Lower lobe of right lung (tissue), 2 donors: ENCODE results near the gene VSTM4. TPM values are rescaled to one million over a fixed set of nuclear protein-coding genes. Genes with fewer than 3 reads are reported as not detected.
A peak's percentile ranks its signal among the peaks of the same experiment; 100 is the strongest.

Experiments
- ATAC-seq, 2 donors: fragments of 200-7000 bp; cut with Tn5 transposase; one replicate each; pipeline ENCODE4 v1.9.1; 2020 to 2022; ENCODE audit warnings: mild to moderate bottlenecking in 2 of 2, moderate library complexity in 2 of 2
- DNase-seq: peaks from one replicate; pipeline ENCODE4 v3.0.0-alpha.2; 2020
- H3K27ac ChIP-seq: fragments of 200-600 bp; one replicate; pipeline ENCODE4 v1.8.0; 2022
- H3K27me3 ChIP-seq: fragments of 200-600 bp; one replicate; pipeline ENCODE4 v1.8.0; 2022; ENCODE audit warnings: low read depth
- H3K36me3 ChIP-seq: fragments of 200-600 bp; one replicate; pipeline ENCODE4 v1.8.0; 2022; ENCODE audit warnings: mild to moderate bottlenecking
- H3K4me1 ChIP-seq: fragments of 200-600 bp; one replicate; pipeline ENCODE4 v1.8.0; 2022
- H3K4me3 ChIP-seq: fragments of 200-600 bp; one replicate; pipeline ENCODE4 v1.8.0; 2022; ENCODE audit warnings: mild to moderate bottlenecking
- H3K9me3 ChIP-seq: fragments of 200-600 bp; one replicate; pipeline ENCODE4 v1.8.0; 2022
- CTCF ChIP-seq: fragments of 200-600 bp; IDR thresholded peaks from one replicate; pipeline ENCODE4 v1.8.0; 2022; ENCODE audit warnings: antibody characterized with exemption, mild to moderate bottlenecking
- intact Hi-C: fragments of 100-400 bp; cut with DNase I; formaldehyde crosslinking; loops from one replicate; pipeline ENCODE4 v1.11.0; 2022
- total RNA-seq: library from RNA; stranded (reverse); fragmentation: NEBNext Ultra II Directional; extraction: Animal tissue kit (Norgen Biotek cat#: 25700); gene quantifications from one replicate; pipeline ENCODE4 v1.2.1, GENCODE V29; 2021
- donor health status: DM: no; HTN: yes; CAD: no; lungs with severe emphysema.

Gene VSTM4
- total RNA-seq, 1 donor from 2014 or later, result 18.7 TPM

GRCh38 chr10:49141541-49142332 lies 26.4 kb upstream of the VSTM4 start:
- Histone ChIP-seq H3K4me3 (no peak overlapping the region), H3K27ac (no peak overlapping the region), H3K9me3 (no peaks in the 10 kb centered on the region), H3K27me3 (no peaks in the 10 kb centered on the region), H3K4me1 (peaks cover 11% of the 10 kb centered on the region), H3K36me3 (no peaks in the 10 kb centered on the region)
- no peak for TF ChIP-seq CTCF
- ATAC-seq (no peak), DNase-seq (no peak)
- intact Hi-C loops, result no loop called here

GRCh38 chr10:49140304-49141177 lies 25.2 kb upstream of the VSTM4 start:
- intact Hi-C loops, result no loop called here

GRCh38 chr10:49139846-49140195 lies 24.5 kb upstream of the VSTM4 start:
- Histone ChIP-seq H3K4me1 (peaks cover 18% of the 10 kb centered on the region), H3K36me3 (no peaks in the 10 kb centered on the region), H3K27ac (peak overlapping the region; percentile 65), H3K9me3 (no peaks in the 10 kb centered on the region), H3K27me3 (no peaks in the 10 kb centered on the region), H3K4me3 (no peak overlapping the region)
- ATAC-seq (no peak), DNase-seq (no peak)
- TF ChIP-seq CTCF, result no peak
- intact Hi-C loops, result no loop called here

More at GRCh38 chr10:49140304-49141177, 25.2 kb upstream of the VSTM4 start:
- ATAC-seq (no peak), DNase-seq (no peak)
- Histone ChIP-seq H3K9me3 (no peaks in the 10 kb centered on the region), H3K36me3 (no peaks in the 10 kb centered on the region), H3K4me1 (peaks cover 14% of the 10 kb centered on the region), H3K27me3 (no peaks in the 10 kb centered on the region), H3K27ac (peak overlapping the region; percentile 65), H3K4me3 (no peak overlapping the region)
- no peak for TF ChIP-seq CTCF

- Histone ChIP-seq H3K4me1 (peaks cover 18% of the 10 kb centered on the region), H3K4me3 (no peak overlapping the region), H3K9me3 (no peaks in the 10 kb centered on the region), H3K27me3 (no peaks in the 10 kb centered on the region), H3K36me3 (no peaks in the 10 kb centered on the region), H3K27ac (peak overlapping the region; percentile 65)
- peak; percentile 39 to 41 for ATAC-seq
- intact Hi-C loops, result no loop called here
- DNase-seq, result no peak
- TF ChIP-seq CTCF, result no peak
Measured at GRCh38 chr10:49139028-49139845, 23.9 kb upstream of the VSTM4 start.

GRCh38 chr10:49138361-49138891 lies 23.1 kb upstream of the VSTM4 start:
- ATAC-seq, result peak in 1 of 2 donors; percentile 43
- no peaks in the 10 kb centered on the region for H3K27me3 ChIP-seq
- intact Hi-C loops, result no loop called here
- TF ChIP-seq CTCF, result no peak
- H3K4me1 ChIP-seq, result peaks cover 18% of the 10 kb centered on the region
- H3K9me3 ChIP-seq, result no peaks in the 10 kb centered on the region
- DNase-seq, result no peak
- no peak overlapping the region for H3K4me3 ChIP-seq
- H3K27ac ChIP-seq, result peak overlapping the region; percentile 41
- no peaks in the 10 kb centered on the region for H3K36me3 ChIP-seq
